Stomach (tissue), 9 donors: ENCODE measurements around the gene MMP25. TPM values are rescaled to one million over a fixed set of nuclear protein-coding genes. Genes with fewer than 3 reads are reported as not detected.

Source experiments
- DNase-seq, 2 donors: peaks; one replicate each; pipeline versions ENCODE4 v3.0.0 to v3.0.0-alpha.2; 2013 to 2019
- H3K27ac ChIP-seq, 5 donors: fragments of 200-600 bp in 4 of 5; sonication (generic) in 4 of 5; one replicate each; pipeline ENCODE4 v1.5.1; 2013 to 2019; ENCODE audit warnings: mild to moderate bottlenecking in 1 of 5, moderate library complexity in 1 of 5
- H3K27me3 ChIP-seq, 3 donors: fragments of 200-600 bp; sonication (generic); one replicate each; pipeline ENCODE4 v1.5.1; 2017 to 2019; ENCODE audit warnings: mixed run types in 1 of 3
- H3K36me3 ChIP-seq, 4 donors: fragments of 200-600 bp; sonication (generic); 1 replicate in 3 of 4; 2 replicates in 1 of 4; pipeline ENCODE4 v1.5.1; 2016 to 2019
- H3K4me1 ChIP-seq, 4 donors: fragments of 200-600 bp; sonication (generic); one replicate each; pipeline ENCODE4 v1.5.1; 2016 to 2019
- H3K4me3 ChIP-seq, 4 donors: fragments of 200-600 bp; sonication (generic) in 3 of 4; one replicate each; pipeline ENCODE4 v1.5.1; 2016 to 2019; ENCODE audit warnings: mild to moderate bottlenecking in 1 of 4
- H3K9me3 ChIP-seq, 4 donors: fragments of 200-600 bp; sonication (generic); one replicate each; pipeline ENCODE4 v1.5.1; 2016 to 2019
- EP300 ChIP-seq: sonication (generic); formaldehyde crosslinking; IDR thresholded peaks from one replicate; pipeline ENCODE4 v1.6.1; 2017; ENCODE audit warnings: antibody characterized with exemption
- POLR2A ChIP-seq, 4 donors: fragments of 450-650 bp; IDR thresholded peaks; one replicate each; pipeline ENCODE4 v1.6.1; 2016; ENCODE audit warnings: antibody characterized with exemption in 4 of 4, control low read depth in 2 of 4, mild to moderate bottlenecking in 1 of 4, moderate library complexity in 1 of 4
- POLR2AphosphoS5 ChIP-seq, 3 donors: sonication (generic); formaldehyde crosslinking; IDR thresholded peaks; one replicate each; pipeline ENCODE4 v1.6.1; 2016; ENCODE audit warnings: antibody characterized with exemption in 3 of 3
- WGBS, 5 donors: extraction: QIAGEN DNeasy Blood & Tissue Kit in 3 of 5; methylation state at CpG; one replicate each; pipeline versions ENCODE4 v1.1.5 to v1.1.7; 2013 to 2018; 5-methylcytosine and 5-hydroxymethylcytosine counted together
- intact Hi-C: fragments of 100-400 bp; cut with DNase I; formaldehyde crosslinking; loops from one replicate; pipeline ENCODE4 v1.15.1; 2023; ENCODE audit warnings: low total_unique reads
- polyA plus RNA-seq, 3 donors: library from polyadenylated mRNA; stranded (reverse); fragments of 200-250 nt; gene quantifications; one replicate each; pipeline ENCODE4 v1.2.3, GENCODE V29; 2013
- total RNA-seq, 5 donors: library from RNA; depleted of rRNA; stranded (reverse); fragments of >200 nt; gene quantifications; one replicate each; pipeline versions ENCODE4 v1.1.0 to v1.2.3, GENCODE V29; 2014 to 2016
- TF ChIP-seq, protein P1 (sequence below), 7 experiments: fragments of 450-650 bp in 4 of 7; fragments of 200-600 bp in 3 of 7; sonication (generic) in 3 of 7; IDR thresholded peaks; one replicate each; pipeline ENCODE4 v1.5.1; 2016 to 2019; ENCODE audit warnings: antibody characterized with exemption in 7 of 7, control low read depth in 2 of 7, mild to moderate bottlenecking in 1 of 7
- donor health status: healthy with polysubstance abuse.
- donor health status: Bipolar disorder and iron deficiency.
- donor health status: healthy.

MMP25 gene
- total and polyA plus RNA-seq, 8 donors = 0.48 to 2.9 (median 1.1) TPM; not detected in 3

DNA sequence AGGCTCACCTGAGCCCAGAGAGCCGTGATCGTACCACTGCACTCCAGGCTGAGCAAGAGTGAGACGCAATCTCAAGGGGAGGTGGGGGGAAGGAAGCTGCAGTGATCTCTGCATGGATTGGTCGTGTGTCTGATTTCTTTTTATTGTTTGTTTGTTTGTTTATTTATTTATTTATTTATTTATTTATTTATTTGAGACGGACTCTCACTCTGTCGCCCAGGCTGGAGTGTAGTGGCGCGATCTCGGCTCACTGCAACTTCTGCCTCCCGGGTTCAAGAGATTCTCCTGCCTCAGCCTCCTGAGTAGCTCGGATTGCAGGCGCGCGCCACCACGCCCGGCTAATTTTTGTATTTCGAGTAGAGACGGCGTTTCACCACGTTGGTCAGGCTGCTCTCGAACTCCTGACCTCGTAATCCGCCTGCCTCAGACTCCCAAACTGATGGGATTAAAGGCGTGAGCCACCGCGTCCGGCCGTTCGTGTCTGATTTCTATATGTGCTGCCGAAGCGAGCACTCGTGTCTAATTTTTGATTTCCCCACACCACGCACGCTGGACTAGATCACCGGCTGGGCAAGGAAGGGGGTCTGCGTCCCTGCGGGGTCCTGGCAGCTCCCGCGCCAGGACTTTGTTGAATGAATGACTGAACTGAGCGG lies 26.6 kb upstream of the MMP25 start:
- no peak for DNase-seq
- no peaks in the 10 kb centered on the region for H3K9me3 ChIP-seq
- peaks cover 38 to 71% (median 65%) of the 10 kb centered on the region in 4 donors for H3K4me1 ChIP-seq
- peak overlapping the region in 4 of 5 donors; percentile 97 to 99 (median 98) for H3K27ac ChIP-seq
- TF ChIP-seq POLR2A (IDR thresholded peaks at IDR 0.05) = no peak
- TF ChIP-seq POLR2AphosphoS5 (IDR thresholded peaks at IDR 0.05) = no peak
- TF ChIP-seq EP300 = no peak
- TF ChIP-seq, protein P1, sequence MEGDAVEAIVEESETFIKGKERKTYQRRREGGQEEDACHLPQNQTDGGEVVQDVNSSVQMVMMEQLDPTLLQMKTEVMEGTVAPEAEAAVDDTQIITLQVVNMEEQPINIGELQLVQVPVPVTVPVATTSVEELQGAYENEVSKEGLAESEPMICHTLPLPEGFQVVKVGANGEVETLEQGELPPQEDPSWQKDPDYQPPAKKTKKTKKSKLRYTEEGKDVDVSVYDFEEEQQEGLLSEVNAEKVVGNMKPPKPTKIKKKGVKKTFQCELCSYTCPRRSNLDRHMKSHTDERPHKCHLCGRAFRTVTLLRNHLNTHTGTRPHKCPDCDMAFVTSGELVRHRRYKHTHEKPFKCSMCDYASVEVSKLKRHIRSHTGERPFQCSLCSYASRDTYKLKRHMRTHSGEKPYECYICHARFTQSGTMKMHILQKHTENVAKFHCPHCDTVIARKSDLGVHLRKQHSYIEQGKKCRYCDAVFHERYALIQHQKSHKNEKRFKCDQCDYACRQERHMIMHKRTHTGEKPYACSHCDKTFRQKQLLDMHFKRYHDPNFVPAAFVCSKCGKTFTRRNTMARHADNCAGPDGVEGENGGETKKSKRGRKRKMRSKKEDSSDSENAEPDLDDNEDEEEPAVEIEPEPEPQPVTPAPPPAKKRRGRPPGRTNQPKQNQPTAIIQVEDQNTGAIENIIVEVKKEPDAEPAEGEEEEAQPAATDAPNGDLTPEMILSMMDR (IDR thresholded peaks at IDR 0.05) = no peak
- WGBS, 5 donors = 26 to 37% (median 31%) methylated on average over 35 to 40 of the region's 40 CpGs
- H3K4me3 ChIP-seq = peak overlapping the region; percentile 63 to 85 (median 72)
- no peaks in the 10 kb centered on the region for H3K36me3 ChIP-seq
- intact Hi-C loops = no loop called here
- H3K27me3 ChIP-seq = peaks cover 0 to 37% (median 20%) of the 10 kb centered on the region in 3 donors

DNA sequence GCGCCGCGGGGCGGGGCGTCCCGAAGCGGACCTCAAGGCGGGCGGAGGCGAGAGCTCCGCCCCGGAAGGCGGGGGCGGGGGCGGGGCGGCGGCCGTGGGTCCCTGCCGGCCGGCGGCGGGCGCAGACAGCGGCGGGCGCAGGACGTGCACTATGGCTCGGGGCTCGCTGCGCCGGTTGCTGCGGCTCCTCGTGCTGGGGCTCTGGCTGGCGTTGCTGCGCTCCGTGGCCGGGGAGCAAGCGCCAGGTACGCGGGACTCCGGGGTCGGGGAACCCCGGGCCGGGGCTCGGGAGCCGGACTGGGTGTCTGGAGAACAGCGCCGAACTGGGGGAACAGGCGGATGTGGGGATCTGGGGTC lies 26.1 kb upstream of the MMP25 start, which contains the start of gene TNFRSF12A:
TNFRSF12A (plus strand) TSS at position 122 of the 357 bp plus-strand sequence; CDS start at position 152, 30 bp downstream.
- peak; percentile 81 to 96 for DNase-seq
- Histone ChIP-seq H3K27ac (peak within 1 kb of the TSS; percentile 97 to 99 (median 98)), H3K9me3 (no peaks in the 10 kb centered on the region), H3K4me1 (peaks cover 38 to 76% (median 70%) of the 10 kb centered on the region in 4 donors), H3K36me3 (no peaks in the 10 kb centered on the region), H3K27me3 (peaks cover 0 to 34% (median 20%) of the 10 kb centered on the region in 3 donors), H3K4me3 (peak within 1 kb of the TSS; percentile 63 to 85 (median 72))
- 0 to 1% (median 1%) methylated on average over 9 to 49 of the region's 49 CpGs for WGBS, 5 donors
- no peak for TF ChIP-seq EP300
- peak; percentile 33 to 90 (median 88) for TF ChIP-seq POLR2AphosphoS5 (IDR thresholded peaks at IDR 0.05)
- TF ChIP-seq POLR2A (IDR thresholded peaks at IDR 0.05) = peak in 1 of 4 donors; percentile 66
- intact Hi-C loops = no loop called here

DNA sequence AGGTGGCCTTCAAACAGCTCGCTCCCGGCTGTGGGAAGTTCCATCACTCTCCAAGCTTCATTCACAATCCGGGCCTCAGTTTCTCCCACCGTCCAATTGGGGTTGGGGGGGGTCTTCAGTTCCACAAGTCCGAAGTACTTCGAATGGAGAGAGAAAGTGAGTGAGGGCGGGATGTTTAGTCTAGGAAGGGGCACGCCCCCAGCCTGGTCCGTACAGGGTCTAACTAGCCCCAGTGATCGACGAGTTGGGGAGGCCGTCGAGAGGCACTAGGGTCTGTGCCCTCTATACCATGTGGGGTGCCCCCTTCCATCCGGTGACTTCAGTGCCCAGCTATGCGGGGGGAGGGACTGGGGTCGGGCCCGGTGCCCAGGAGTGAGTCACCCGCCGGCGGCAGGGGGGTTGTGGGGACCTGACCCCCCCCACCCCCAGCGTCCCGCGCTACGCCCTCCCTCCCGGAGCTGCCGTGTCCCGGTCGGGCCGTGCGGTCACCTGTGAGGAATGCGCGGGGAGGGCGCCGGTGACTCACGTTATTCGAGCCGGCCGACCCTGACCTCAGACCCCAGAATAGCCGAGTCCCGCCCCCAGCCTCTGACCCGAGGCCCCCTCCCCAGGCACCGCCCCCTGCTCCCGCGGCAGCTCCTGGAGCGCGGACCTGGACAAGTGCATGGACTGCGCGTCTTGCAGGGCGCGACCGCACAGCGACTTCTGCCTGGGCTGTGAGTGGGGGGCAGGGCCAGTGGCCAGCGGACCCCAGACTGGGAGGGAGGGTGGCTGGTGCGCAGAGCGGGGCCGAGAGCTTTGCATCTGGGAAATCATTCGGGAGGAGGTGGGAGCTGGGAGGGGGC lies 25.5 kb upstream of the MMP25 start:
- Histone ChIP-seq H3K36me3 (peaks cover 0 to 5% (median 3%) of the 10 kb centered on the region in 4 donors), H3K27ac (peak overlapping the region; percentile 97 to 99 (median 98)), H3K4me1 (peaks cover 38 to 81% (median 75%) of the 10 kb centered on the region in 4 donors), H3K9me3 (no peaks in the 10 kb centered on the region), H3K4me3 (peak overlapping the region; percentile 63 to 85 (median 72)), H3K27me3 (peaks cover 0 to 28% (median 20%) of the 10 kb centered on the region in 3 donors)
- WGBS, 5 donors = 0 to 1% (median 1%) methylated on average over 30 to 57 of the region's 57 CpGs
- peak; percentile 78 to 94 for DNase-seq
- intact Hi-C loops = no loop called here
- TF ChIP-seq, protein P1 (IDR thresholded peaks at IDR 0.05) = no peak
- no peak for TF ChIP-seq EP300
- TF ChIP-seq POLR2A (IDR thresholded peaks at IDR 0.05) = no peak
- peak; percentile 13 to 74 (median 37) for TF ChIP-seq POLR2AphosphoS5 (IDR thresholded peaks at IDR 0.05)

DNA sequence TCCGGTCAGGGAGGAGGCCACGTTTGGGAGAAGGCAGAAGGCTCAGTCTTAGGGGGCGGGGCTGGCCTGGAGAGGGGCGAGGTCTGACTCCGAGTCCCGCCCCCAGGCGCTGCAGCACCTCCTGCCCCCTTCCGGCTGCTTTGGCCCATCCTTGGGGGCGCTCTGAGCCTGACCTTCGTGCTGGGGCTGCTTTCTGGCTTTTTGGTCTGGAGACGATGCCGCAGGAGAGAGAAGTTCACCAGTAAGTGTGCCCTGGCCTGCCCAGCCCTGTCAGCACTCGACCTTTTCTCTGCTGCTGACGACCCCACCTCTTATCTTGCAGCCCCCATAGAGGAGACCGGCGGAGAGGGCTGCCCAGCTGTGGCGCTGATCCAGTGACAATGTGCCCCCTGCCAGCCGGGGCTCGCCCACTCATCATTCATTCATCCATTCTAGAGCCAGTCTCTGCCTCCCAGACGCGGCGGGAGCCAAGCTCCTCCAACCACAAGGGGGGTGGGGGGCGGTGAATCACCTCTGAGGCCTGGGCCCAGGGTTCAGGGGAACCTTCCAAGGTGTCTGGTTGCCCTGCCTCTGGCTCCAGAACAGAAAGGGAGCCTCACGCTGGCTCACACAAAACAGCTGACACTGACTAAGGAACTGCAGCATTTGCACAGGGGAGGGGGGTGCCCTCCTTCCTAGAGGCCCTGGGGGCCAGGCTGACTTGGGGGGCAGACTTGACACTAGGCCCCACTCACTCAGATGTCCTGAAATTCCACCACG lies 24.7 kb upstream of the MMP25 start:
- peak overlapping the region; percentile 63 to 85 (median 72) for H3K4me3 ChIP-seq
- H3K9me3 ChIP-seq = no peaks in the 10 kb centered on the region
- H3K27ac ChIP-seq = peak overlapping the region; percentile 97 to 99 (median 98)
- 8 to 14% (median 12%) methylated on average over 22 to 25 of the region's 25 CpGs for WGBS, 5 donors
- peaks cover 0 to 27% (median 20%) of the 10 kb centered on the region in 3 donors for H3K27me3 ChIP-seq
- intact Hi-C loops = no loop called here
- DNase-seq = peak; percentile 80 to 93
- TF ChIP-seq POLR2A (IDR thresholded peaks at IDR 0.05) = no peak
- no peak for TF ChIP-seq EP300
- TF ChIP-seq POLR2AphosphoS5 (IDR thresholded peaks at IDR 0.05) = no peak
- TF ChIP-seq, protein P1 (IDR thresholded peaks at IDR 0.05) = peak in 3 of 7 experiments; percentile 9 to 21 (median 16)
- H3K4me1 ChIP-seq = peaks cover 38 to 81% (median 75%) of the 10 kb centered on the region in 4 donors
- peaks cover 8 to 13% (median 10%) of the 10 kb centered on the region in 4 donors for H3K36me3 ChIP-seq
